ENCODE results near the gene EHD3.

The EHD3 gene

DNA sequence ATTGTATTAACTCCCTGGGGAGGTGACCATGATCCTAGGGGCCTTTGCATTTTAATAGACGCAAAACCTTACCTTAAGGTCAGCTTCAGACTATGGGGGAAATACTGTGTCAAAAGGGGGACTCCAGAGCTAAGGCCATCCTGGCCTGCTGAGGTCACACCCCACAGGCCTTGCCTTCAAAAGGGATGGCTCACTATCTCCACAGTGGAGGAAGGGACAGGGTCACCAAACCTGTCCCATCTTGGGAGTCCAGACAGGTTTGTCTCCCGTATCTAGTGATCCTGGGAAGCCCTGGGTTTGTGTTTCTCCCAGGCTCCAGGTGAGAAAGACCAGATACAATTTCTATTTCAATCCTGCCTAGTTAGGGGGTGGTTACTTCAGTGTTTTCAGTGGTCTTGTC, 41.6 kb upstream of the EHD3 start:
- no peak overlapping the region for H3K27ac ChIP-seq
- CTCF ChIA-PET = no interaction called here
- TF ChIP-seq, protein P1, sequence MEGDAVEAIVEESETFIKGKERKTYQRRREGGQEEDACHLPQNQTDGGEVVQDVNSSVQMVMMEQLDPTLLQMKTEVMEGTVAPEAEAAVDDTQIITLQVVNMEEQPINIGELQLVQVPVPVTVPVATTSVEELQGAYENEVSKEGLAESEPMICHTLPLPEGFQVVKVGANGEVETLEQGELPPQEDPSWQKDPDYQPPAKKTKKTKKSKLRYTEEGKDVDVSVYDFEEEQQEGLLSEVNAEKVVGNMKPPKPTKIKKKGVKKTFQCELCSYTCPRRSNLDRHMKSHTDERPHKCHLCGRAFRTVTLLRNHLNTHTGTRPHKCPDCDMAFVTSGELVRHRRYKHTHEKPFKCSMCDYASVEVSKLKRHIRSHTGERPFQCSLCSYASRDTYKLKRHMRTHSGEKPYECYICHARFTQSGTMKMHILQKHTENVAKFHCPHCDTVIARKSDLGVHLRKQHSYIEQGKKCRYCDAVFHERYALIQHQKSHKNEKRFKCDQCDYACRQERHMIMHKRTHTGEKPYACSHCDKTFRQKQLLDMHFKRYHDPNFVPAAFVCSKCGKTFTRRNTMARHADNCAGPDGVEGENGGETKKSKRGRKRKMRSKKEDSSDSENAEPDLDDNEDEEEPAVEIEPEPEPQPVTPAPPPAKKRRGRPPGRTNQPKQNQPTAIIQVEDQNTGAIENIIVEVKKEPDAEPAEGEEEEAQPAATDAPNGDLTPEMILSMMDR (conservative IDR thresholded peaks at IDR 0.05; ENCODE audit: low read depth) = no peak
- POLR2A ChIA-PET (ENCODE audit: low non-redundant PET) = no interaction called here
- no peak for DNase-seq (ENCODE audit: low spot score)

DNA sequence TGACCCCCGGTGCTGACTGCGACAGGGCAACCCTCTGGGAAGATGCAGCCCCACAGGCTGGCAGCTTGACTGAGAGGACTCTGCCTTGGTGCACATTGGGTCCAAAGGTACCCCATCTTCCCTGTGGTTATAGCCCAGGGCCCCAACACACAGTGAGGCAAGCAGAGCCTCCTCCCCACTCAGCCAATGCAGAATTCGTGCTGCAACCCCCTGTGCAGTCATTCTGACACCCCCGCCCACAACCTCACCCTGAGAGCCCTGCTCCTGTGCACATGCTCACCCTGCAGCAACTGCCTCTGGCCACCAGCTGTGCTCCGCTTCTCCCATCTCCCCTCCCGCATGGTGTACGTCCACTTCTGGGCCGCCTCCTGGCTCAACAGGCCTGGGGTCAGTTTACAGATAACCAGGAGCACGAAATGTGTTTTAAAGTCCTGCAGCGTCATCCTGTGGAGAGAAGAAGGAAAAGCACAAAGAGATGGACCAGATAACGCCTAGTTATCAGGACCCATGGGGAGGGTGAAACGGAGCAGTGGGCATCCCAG, 41.0 kb upstream of the EHD3 start:
- TF ChIP-seq, protein P1 (conservative IDR thresholded peaks at IDR 0.05; ENCODE audit: low read depth) = no peak
- ChIA-PET CTCF (no interaction called here), POLR2A (ENCODE audit: low non-redundant PET) (no interaction called here)
- H3K27ac ChIP-seq = no peak overlapping the region
- no peak for DNase-seq (ENCODE audit: low spot score)

DNA sequence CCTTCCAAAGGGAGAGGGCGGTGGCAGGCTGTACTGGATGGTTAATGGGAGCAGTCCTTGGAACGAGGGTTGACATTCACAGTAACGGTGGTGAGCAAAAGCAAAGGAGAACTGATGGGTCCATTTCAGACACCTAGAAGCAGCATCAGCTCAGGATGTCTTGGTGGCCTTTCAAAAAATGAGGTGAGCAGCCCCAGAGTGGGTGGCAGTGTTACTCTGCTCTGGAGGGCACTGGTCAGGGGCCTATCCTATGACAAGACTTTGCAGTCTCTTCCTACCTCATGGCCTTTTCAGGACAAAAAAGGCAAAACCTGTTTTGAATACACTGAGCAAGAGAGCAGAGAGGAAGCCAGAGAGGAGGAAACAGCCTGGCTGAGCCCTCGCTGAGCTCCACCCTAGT, 40.1 kb upstream of the EHD3 start:
- ChIA-PET CTCF (interaction anchor here (0.6 kb wide), 1 partner anchor 496 kb away, joined by 8 read pairs; no protein-coding TSS in a partner anchor), POLR2A (ENCODE audit: low non-redundant PET) (no interaction called here)
- TF ChIP-seq, protein P1 (conservative IDR thresholded peaks at IDR 0.05; ENCODE audit: low read depth) = no peak
- no peak for DNase-seq (ENCODE audit: low spot score)
- H3K27ac ChIP-seq = no peak overlapping the region

DNA sequence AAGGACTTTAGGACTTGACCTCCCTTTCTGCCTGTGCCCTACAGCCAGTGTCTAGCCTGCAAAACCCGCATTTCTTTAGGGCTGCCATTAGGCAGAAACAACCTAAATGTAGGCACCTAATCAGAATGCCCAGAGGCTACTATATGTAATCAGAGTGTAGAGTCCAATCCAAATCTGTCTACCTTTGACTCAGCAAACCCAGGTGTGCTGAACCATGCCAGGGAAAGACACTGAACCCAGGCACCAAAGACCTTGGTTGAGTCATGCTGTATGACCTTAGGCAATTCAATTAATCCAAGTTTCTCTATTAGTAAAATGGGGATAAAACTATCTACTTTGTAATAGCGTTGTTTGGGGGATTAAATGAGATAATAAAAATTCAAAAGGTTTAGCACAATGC, 37.3 kb upstream of the EHD3 start:
- ChIA-PET CTCF (no interaction called here), POLR2A (ENCODE audit: low non-redundant PET) (no interaction called here)
- no peak overlapping the region for H3K27ac ChIP-seq
- TF ChIP-seq, protein P1 (conservative IDR thresholded peaks at IDR 0.05; ENCODE audit: low read depth) = no peak
- DNase-seq (ENCODE audit: low spot score) = peak; percentile 16

DNA sequence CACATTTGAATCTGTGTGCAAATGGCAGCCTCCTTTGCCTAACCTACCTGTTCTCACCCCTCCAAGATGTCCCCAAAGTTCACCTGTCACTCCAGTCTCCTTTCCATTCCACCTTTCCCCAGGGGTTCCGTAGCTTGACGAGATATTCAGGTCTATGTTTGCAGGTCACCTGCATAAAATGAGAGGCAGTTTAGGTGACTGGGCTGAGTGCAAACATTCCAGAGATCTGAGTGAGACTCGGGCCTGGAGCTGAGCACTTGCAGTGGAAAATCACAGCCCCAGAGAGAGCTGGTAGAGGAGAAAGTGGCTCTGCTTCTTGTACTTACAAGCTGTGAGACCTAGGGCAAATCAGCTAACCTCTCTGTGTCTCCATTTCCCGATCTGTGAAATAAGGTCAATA, 36.8 kb upstream of the EHD3 start:
- TF ChIP-seq, protein P1 (conservative IDR thresholded peaks at IDR 0.05; ENCODE audit: low read depth) = no peak
- DNase-seq (ENCODE audit: low spot score) = no peak
- CTCF ChIA-PET = no interaction called here
- no peak overlapping the region for H3K27ac ChIP-seq
- POLR2A ChIA-PET (ENCODE audit: low non-redundant PET) = no interaction called here

DNA sequence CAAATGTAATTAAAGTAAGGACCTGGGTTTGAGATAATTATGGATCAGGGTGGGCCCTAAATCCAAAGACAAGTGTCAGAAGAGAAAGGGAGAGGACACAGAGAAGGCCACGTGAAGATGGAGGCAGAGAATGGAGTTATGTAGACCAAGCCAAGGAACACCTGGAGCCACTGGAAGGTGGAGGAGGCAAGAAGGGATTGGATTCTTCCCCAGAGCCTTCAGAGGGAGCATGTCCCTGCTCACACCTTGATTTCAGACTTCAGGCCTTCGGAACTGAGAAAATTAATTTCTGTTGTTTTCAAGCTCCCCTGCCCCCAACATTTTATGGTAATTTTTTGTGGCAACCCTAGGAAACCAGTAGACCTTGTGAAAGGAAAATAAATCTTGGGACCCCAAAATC, 36.3 kb upstream of the EHD3 start:
- no peak overlapping the region for H3K27ac ChIP-seq
- ChIA-PET CTCF (no interaction called here), POLR2A (ENCODE audit: low non-redundant PET) (no interaction called here)
- no peak for DNase-seq (ENCODE audit: low spot score)
- TF ChIP-seq, protein P1 (conservative IDR thresholded peaks at IDR 0.05; ENCODE audit: low read depth) = no peak

DNA sequence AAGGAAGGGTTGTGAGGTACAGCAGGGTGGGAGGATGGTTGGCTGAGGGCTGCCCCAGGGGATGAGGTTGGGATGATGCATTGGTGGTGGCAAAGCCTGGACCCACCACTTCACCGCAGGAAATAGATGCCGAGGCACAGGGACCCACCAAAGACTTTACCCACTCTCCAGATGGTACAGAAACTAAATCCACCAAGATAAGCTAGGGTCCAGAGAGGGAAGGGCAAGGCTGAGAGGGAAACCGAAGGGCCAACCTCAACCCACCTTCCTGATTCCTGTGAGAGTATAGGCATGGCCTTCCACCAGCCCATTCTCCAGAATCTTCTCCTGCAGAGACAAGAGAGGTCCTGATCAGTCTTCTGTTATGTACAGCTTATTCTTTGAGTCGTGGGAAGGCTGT, 34.7 kb upstream of the EHD3 start:
- no peak for DNase-seq (ENCODE audit: low spot score)
- TF ChIP-seq, protein P1 (conservative IDR thresholded peaks at IDR 0.05; ENCODE audit: low read depth) = no peak
- H3K27ac ChIP-seq = no peak overlapping the region
- POLR2A ChIA-PET (ENCODE audit: low non-redundant PET) = no interaction called here
- CTCF ChIA-PET = no interaction called here
